HTR-8/SVneo (cell line): ENCODE data around the gene COX11.

ENCODE experiments used
- DNase-seq: peaks from one replicate; pipeline ENCODE4 v3.0.0; 2011; ENCODE audit warnings: low spot score, mixed read lengths; ENCODE audit not compliant: insufficient read length
- FAIRE-seq: peaks from 2 replicates; lab custom pipeline; 2011; peaks lifted over from hg19 to GRCh38; lab: Jason Lieb, UNC

Gene COX11

DNA sequence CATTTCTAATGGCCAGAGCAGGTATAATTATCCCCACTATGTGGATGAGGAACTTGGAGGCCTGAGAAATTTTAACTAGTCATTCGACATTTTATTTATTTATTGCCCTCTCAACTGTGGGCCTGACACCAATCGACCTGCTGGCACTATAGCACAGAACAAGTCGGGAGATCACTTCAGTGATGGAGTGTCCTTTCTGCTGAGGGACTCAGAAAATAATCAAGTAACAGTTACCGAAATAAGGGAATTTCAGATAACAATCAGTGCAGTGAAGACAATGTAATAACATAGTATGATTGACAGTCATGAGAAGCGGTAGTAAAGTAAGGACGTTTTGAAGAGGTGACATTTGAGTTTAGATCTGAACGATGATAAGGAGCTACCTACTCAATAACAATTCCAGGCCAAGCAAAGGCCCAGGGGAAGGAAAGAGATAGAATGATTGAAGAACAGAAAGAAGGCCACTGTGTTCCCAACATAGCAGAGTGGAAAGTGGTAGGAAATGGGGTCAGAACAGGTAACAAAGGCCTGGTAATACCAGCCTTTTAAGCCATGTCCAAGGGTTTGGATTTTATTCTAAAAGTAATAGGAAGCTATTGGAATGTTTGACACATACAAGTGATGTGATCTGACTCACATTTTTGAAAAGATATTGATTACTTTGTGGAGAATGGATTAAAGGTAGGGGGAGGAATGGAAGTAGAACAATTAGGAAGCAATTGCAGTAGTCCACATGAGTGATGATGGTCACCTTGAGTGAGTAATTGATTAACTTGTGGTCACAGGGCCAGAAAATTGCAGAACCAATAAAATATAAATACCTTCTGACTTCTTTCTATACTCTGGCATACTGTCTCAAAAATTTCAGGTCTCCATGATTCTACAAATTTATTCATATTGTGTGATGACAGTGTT is 1.5 kb upstream of the COX11 start:
- DNase-seq, result no peak
- no peak for FAIRE-seq

DNA sequence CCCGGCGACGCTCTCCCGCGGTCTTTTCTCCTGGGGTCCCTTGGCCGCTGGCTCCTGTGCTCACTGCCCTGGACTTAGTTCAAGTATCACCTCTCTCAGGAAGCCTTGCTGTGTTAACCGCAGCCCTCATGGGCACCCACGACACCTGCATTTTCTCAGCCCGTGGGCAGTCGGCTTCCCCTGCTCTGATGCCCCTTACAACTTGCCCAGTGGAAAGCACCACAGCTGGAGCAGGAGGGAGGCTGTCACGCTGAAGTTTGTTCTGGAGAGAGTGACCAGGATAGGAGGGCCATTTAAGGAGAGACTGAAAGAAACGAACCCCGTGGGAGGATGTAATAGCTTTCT is 506 bp upstream of the COX11 start:
- DNase-seq (peak; percentile 45), FAIRE-seq (no peak)

DNA sequence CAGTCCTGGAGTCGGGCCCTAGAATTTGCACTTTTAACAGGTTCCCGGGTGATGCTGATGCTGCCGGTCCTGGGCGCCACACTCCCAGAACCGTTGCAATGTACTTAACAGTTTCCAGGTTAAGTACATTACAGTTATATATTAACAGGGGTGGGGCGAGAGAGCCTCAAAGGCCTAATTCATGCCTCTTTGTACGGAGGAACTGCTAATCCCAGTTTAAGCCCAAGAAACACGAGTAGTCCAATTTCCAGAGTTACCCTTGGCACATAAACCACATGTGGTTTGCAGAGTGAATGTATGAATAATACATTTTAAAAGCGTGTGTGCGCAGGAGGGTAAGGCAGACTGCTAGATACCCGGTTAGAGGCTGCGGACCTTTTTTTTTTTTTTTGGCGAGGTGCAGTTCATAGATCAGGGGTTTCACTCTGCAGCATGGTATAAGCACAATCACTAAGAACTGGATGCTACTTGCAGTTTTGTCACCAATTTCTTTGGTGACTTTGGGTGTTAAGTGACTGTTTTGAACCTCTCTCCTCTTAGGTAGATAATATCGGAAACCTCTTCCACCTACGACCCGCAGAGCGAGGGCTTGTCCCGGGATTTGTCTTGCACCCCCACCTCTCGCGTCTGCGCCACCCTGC is 713 bp downstream of the COX11 start:
- DNase-seq, result peak; percentile 46

DNA sequence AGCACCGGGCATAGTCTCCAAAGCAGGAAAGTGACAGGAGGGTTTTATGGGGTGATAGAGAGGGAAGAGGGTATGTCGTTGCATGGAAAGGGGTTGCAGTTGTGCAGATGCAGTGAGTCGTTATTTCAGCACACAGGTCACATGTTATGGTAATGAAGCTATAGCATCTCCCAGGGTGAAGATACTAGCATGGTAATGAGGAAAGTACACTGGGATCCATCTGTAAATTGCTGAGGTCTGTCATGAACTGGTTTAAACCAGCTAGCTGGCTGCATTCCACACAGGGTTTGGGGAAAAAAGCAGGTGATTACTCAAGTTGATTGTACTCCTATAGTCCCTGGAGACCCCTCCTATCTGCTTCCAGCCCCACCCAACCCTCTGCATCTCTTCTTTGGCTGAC is 11.7 kb downstream of the COX11 start:
- FAIRE-seq (no peak), DNase-seq (no peak)

More for the DNA sequence above, 713 bp downstream of the COX11 start:
- no peak for FAIRE-seq

DNA sequence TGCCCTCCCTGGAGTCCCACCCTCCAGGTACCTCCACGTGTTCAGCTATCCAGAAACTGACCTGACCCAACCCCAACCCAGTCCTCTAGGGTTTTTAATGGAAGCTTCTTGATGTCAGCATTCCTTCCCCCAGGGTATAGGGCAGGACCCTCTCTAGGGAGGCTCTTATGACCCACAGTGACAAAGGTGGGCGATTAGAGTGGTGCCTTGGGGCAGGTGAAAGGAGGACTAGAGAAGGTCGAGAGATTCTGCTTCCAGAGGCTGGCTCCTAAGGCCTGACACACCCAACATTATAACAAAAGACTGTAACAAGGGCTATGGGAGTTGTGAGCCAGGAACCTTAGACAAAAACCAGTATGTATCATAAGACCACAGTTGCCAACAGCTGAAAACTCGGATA is 17.2 kb downstream of the COX11 start:
- FAIRE-seq, result no peak
- DNase-seq, result no peak

DNA sequence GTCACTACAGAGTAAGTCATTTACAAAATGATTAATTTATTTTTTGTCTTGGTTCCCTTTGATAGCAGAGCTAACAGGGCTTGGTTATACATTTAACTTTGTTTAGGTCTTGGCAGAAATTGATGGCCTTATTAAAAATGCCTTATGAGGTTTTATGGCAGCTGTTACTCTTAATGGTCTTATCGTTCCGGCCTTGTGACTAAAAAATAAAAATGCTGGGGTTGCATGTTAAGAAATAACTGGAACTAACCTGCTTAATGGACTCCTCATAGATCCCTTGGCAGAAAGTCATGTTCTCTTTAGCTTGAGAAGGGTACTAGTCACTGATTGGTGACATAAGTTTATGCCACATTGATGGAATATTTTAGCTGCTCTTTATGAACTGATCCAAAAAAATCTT is 18.3 kb downstream of the COX11 start:
- FAIRE-seq, result no peak
- DNase-seq, result no peak

DNA sequence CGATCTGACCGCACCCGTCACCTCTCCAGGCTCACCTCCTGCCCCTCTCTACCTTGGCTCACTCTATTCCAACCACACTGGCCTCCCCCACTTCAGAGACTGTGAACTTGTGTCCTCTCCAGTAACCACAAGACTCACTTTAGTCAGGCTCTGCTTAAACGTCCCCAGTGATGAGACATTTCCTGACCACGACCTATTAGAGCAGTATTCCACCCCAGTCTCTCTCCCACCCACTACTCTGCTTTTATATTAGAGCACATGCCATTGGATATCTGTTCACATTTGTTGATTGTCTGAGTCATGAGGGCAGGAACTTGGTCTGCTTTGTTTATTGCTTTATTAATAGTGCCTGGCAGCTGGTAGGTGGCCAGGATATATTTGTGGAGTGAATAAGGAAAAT is 20.1 kb downstream of the COX11 start:
- peak; percentile 64 for DNase-seq
- peak; percentile 76 for FAIRE-seq

DNA sequence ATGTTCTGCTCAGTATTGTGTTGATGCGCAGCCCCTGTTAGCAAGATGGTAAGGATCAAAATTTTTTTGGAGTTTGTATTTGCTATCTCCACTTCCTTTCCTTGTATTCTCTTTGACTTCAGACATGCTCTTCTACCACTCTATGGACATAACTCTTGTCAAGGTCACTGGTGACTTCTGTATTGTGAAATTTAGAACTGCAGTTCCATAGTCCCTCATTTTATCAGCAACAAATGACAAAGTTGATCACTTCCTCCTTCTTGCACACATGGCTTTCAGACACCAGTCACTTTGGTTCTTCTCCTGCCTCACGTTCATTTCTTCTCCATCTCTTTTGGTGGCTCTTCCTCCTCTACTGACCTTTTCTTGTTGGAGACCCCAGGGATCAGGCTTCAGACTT is 21.1 kb downstream of the COX11 start:
- FAIRE-seq (no peak), DNase-seq (no peak)

DNA sequence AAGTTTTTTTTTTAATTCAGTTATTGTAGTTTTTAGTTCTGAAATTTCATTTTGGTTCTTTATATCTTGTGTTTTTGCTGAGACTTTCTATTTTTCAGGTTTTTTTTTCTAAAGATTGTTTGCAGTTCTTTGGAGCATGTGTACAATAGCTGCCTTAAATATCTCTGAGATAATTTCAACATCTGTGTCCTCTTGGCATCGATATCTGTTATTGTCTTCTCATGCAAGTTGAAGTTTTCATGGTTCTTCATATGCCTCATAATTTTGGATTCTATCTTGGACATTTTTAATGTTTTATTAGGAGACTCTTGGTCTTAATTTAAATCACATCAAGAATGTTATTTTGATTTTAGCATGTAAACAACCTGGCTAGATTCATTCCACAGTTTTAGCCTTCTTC is 22.8 kb downstream of the COX11 start:
- DNase-seq (no peak), FAIRE-seq (no peak)

DNA sequence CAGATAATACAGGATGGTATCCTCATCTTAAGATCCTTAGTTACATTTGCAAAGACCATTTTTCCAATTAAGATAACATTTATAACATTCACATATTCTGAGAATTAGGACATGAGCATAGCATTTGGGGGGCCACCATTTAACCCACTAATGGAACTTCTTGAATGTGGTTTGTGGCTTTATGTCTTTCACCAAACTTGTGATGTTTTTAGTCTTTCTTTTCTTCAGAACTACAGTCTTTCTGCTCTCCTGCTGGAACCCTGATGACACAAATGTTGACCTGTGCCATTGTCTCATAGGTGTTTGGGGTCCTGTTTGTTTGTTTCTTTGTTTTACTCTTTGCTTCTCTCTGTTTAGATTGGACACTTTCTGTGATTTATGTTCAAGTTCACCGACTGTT is 23.2 kb downstream of the COX11 start:
- DNase-seq, result no peak
- FAIRE-seq, result no peak

DNA sequence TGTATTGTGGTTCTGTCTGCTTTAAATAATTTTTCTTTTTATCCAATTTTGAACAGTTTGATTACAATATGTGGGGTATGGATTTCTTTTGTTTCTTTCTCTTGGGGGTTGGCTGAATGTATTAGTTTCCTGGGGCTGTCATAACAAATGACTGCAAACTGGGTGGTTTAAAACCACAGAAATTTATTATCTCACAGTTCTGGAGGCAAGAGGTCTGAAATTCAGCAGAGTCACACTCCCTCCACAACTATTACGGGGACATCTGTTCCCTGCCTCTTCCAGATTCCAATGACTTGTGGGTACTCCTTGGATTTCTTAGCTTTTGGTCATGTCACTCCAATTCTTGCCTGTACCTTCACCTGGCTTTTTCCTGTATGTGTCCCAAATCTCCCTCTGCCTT is 23.7 kb downstream of the COX11 start:
- DNase-seq (no peak), FAIRE-seq (no peak)

DNA sequence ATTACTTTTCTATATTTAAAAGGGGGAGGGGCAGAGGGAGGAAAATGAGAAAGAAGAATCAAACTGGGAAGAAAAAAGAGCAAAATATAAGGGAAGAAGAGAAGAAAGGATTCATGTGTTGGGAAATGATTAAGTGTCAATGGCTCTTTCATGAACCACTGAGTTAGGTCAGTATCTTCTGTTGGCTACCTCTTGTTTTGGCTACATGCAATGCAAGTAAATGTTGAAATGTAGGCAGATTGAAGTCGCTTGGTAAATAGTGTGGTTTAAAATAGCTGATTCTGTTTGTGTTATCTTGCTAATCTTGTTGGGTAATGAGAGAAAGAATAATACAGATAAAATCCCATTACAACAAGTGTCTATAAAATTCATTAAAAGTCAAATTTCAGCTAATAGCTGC is 27.2 kb downstream of the COX11 start:
- no peak for DNase-seq
- no peak for FAIRE-seq

DNA sequence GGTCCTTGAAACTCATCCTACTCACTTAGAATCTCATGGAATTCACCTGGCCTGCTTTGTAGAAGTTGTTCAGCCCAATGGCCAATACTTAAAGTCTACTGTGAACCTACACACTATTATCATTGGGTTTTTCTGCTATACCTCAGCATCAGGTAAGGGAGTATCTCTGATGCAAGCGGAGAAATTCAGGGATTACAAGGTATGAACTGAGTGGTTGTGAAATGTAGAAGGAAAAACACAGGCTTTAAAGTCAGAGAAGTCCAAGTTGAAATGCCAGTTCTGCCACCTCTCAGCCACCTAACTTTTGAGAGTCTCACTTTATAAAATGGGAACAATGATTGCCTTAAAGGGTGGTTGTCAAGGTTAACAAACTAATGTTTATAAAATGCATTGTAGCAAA is 31.0 kb downstream of the COX11 start:
- no peak for FAIRE-seq
- DNase-seq, result no peak

DNA sequence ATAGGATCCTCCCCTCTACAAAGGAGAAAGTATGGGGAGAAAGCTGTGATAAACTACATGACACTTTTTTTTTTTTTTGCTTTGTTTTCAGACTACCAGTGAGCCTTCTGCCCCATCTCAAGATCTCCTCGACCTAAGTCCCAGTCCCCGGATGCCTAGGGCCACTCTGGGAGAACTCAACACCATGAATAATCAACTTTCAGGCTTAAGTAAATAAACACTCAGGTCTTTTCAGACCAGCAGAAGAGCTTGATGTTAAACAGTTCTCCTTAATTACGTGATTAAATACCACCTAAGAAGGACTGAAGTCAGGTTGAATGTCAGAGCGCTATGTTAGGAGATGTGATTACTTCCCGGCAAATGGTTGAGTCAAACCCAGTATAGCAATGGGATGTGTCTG is 31.4 kb downstream of the COX11 start:
- no peak for FAIRE-seq

DNA sequence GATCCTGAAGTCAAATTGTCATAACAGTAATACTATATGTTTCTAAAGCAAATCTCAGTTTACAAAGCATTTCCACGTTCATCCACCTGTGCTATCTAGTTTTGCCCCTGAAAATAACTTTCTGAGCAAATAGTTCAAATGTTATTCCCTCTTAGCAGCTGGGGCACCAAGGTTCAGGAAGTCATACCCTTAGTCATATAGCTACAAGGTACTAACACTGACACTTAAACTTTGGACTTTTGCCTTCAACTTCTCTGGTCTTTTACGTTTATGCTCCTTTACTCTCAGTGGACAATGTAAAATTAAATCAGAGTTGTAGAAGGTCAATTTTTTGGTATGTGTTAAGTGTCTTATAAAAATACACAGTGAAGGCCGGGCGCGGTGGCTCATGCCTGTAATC is 33.0 kb downstream of the COX11 start:
- no peak for FAIRE-seq
- DNase-seq, result no peak

More for the DNA sequence above, 31.4 kb downstream of the COX11 start:
- DNase-seq, result no peak

DNA sequence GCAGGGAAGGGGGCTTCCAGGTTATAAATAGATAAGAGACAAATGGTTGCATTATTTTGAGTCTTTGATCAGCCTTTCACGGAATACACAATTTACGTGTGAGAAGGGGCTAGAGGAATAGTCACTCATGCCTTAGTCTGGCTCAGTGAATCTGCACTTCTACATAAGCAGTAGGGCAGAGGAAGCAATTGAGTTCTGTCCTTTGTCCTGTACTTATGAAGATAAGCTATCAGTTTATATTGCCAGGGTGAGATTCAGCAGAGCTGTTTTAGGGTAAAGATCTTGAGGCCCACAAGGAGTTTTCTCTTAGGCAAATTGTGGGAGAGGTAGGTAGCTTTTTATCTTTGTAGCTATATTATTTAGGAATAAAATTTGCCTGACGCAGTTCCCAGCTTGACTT is 34.5 kb downstream of the COX11 start:
- no peak for DNase-seq
- no peak for FAIRE-seq

DNA sequence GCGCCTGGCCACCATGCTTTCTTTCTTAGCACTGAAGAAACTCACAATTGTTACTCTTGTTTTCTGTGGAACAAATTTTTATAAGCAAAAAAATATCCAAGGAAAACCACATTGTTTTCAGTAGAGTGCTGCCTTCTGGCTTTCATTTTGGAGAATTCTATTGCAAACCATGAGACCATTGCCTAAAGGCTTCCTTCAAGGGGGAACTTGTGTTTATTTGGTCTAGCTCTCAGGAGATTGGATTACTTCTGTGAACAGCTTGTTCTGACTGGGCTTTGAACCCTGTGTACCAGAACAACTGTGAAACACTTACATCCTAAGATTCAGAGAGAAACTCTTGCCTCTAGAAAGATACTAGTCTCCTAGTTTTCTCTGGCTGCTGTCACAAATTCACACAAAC is 35.7 kb downstream of the COX11 start:
- no peak for DNase-seq
- FAIRE-seq, result no peak

DNA sequence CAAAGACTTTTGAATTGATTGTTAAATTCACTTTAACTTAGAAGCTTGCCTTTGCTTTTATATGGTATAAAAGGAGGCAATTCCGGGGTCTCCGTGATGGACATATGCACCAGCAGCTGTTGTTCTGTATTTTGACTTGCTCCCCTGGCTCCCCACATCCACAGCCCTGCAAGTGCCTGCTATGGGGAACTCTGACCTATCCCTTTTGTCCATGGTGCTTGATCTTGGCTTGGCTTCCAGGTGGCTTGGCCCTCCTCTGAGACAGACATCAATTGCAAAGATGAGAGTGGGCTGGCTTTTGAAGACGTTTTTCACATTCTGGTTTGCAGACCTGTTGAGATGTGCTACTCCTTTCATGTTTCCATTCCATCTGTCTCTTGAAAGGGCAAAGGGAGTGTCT is 40.9 kb downstream of the COX11 start:
- FAIRE-seq, result no peak

DNA sequence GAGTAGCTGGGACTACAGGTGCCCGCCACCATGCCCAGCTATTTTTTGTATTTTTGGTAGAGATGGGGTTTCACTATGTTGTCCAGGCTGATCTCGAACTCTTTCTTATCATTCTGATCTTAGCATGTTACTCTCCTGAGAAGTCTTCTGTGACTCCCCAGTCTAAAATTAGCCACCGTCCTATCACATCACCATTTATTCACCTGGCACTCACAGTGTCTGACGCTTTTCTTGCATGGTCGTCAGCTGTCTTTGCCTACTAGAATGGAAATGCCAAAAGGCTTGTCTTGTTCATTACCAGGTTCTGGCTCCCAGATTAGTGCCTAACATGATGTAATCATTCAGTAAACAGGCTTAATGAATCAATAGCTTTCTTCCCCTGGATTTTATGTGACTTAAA is 44.0 kb downstream of the COX11 start:
- FAIRE-seq (no peak), DNase-seq (no peak)

More for the DNA sequence above, 40.9 kb downstream of the COX11 start:
- DNase-seq, result no peak

DNA sequence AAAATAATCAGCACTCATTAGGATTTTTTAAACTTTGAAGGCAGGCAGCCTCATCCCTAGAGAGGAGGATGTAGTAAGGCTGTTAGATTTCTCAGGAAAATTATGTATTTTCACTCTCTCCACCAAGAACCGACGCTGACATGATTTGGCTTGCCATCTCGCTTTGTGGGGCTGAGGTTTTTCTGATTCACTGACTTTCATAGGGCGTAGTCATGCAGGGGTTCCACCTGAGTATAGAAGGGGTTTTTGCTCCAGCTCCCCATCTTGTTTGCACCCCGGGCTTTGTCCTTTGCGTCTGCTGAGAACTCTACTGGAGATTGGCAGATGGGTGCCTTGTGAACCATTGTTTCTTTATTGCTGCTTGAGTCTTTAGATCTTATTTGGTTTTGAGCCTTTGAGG is 47.6 kb downstream of the COX11 start:
- DNase-seq (no peak), FAIRE-seq (no peak)

DNA sequence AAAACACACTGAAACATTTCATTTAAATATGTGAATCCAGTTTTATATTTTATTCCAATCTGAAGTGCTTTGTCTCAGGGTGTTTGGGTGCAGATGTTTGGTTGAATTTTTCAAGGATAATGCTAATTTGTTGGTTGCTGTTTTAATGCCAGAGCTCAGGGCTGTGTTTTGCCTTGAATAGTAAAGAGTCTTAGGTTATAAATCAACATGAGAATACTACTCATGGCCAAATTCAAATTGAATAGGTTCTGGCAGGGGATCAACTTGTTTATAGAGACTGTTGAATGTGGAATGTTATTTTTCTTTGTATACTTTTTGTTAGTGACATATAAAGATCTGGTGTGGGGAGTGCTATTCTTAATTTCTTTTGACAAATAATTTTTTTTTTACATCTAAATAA is 49.0 kb downstream of the COX11 start:
- no peak for FAIRE-seq
- DNase-seq, result no peak

DNA sequence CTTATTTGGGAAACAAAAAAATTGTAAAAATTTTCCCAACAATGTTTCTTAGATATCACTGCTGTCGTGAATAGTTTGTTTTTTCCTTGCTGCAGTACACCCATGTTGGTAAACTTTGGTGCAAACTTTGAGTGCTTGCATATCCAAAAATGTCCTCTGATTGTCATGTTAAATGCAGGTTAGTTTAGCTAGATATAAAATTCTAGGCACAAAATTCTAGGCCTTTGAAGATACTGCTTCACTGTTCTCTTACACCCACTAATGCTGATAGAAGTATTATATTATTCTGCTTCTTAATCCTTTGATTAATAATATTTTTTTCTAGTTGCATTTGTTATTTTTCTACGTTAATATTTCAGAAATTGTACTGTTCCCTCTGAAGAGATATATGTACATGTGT is 51.7 kb downstream of the COX11 start:
- no peak for DNase-seq
- FAIRE-seq, result no peak
